Activated CD4-positive, alpha-beta memory T cell treated with anti-CD3 and anti-CD28 coated beads, Interleukin-2, amount 10 ng/mL, durations not matched to agents 7 days and 5 days (primary cell): ENCODE data around the gene NHS. TPM values are rescaled to one million over a fixed set of nuclear protein-coding genes. Genes with fewer than 3 reads are reported as not detected.

Source experiments
- CTCF ChIA-PET: fragments of 350-600 bp; sonication (Branson Sonifier 250); formaldehyde crosslinking; loops from one replicate; lab custom pipeline; 2021; ENCODE audit warnings: antibody characterized with exemption, inconsistent platforms; lab: Charles Lee
- POLR2A ChIA-PET: fragments of 350-600 bp; sonication (Branson Sonifier 250); formaldehyde crosslinking; loops from one replicate; lab custom pipeline; 2021; ENCODE audit warnings: antibody characterized with exemption; lab: Charles Lee
- DNase-seq: peaks from one replicate; pipeline ENCODE4 v3.0.0-alpha.2; 2020
- H3K27ac Mint-ChIP-seq: one replicate; pipeline ENCODE4 v1.8.0; 2021; ENCODE audit warnings: mild to moderate bottlenecking, mixed read lengths
- H3K27me3 Mint-ChIP-seq: one replicate; pipeline ENCODE4 v1.8.0; 2021; ENCODE audit warnings: mixed read lengths
- H3K36me3 Mint-ChIP-seq: one replicate; pipeline ENCODE4 v1.8.0; 2021; ENCODE audit warnings: low read depth, mixed read lengths
- H3K4me1 Mint-ChIP-seq: one replicate; pipeline ENCODE4 v1.8.0; 2021; ENCODE audit warnings: mixed read lengths
- H3K4me3 Mint-ChIP-seq: one replicate; pipeline ENCODE4 v1.8.0; 2021; ENCODE audit warnings: mild to moderate bottlenecking, mixed read lengths
- H3K9me3 Mint-ChIP-seq: one replicate; pipeline ENCODE4 v1.8.0; 2021; ENCODE audit warnings: mixed read lengths
- total RNA-seq, 2 experiments: library from RNA; stranded (reverse); gene quantifications; one replicate each; pipeline ENCODE4 v1.2.3, GENCODE V29; 2021

Gene NHS
- total RNA-seq, 2 experiments from 2014 or later = 0.43 to 0.71 TPM

DNA sequence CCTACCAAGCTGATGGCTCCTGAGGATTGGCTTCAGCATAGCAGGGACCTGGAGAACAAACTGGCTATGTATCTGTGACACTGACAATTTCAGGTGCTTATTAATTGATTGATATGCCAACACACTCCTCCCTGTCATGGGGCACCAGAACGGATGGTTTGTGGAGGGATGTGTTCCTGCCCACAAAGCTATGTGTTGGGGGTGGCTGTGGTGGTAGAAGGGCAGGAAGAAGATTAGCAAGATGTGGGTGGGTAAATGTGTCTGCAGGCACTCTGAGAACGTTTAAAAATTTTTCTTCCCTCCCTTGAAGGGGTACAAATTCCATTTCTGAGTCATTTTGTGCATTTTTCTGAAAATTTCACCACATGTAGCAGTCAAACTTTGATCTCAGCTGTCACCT is 307.3 kb downstream of the NHS start:
- peak; percentile 17 for DNase-seq
- no peaks in the 10 kb centered on the region for H3K9me3 Mint-ChIP-seq
- no peak overlapping the region for H3K4me3 Mint-ChIP-seq
- peak overlapping the region; percentile 31 for H3K27ac Mint-ChIP-seq
- ChIA-PET CTCF (no interaction called here), POLR2A (no interaction called here)
- no peaks in the 10 kb centered on the region for H3K36me3 Mint-ChIP-seq
- H3K27me3 Mint-ChIP-seq = no peaks in the 10 kb centered on the region
- peaks cover 26% of the 10 kb centered on the region for H3K4me1 Mint-ChIP-seq

DNA sequence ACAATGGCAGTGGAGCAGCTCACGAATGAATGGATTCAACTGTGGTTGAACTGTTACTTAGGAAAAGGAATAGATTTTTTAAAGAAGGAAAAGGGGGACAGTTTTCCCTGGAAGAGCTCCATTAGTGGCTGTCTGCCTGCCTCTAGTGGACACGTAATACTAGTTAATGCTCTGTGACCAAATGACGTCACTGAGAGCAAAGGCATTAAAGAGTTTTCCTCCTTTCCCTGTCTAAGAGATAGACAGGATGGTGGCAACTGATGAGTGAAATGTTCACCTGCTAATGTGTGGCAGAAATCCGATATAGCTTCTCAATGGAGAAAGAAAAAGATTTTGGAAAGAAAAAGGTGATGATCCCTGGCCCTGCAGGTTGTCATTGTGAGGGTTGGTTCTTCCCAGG is 310.0 kb downstream of the NHS start:
- Mint-ChIP-seq H3K27me3 (no peaks in the 10 kb centered on the region), H3K27ac (no peak overlapping the region), H3K4me1 (peaks cover 25% of the 10 kb centered on the region), H3K9me3 (no peaks in the 10 kb centered on the region), H3K4me3 (no peak overlapping the region), H3K36me3 (no peaks in the 10 kb centered on the region)
- no peak for DNase-seq
- POLR2A ChIA-PET = no interaction called here
- CTCF ChIA-PET = no interaction called here

GRCh38 chrX:17687648-17688047 is 312.6 kb downstream of the NHS start:
- Mint-ChIP-seq H3K27me3 (no peaks in the 10 kb centered on the region), H3K4me3 (no peak overlapping the region), H3K4me1 (peaks cover 10% of the 10 kb centered on the region), H3K36me3 (no peaks in the 10 kb centered on the region), H3K9me3 (no peaks in the 10 kb centered on the region), H3K27ac (no peak overlapping the region)
- no peak for DNase-seq
- ChIA-PET CTCF (no interaction called here), POLR2A (no interaction called here)

DNA sequence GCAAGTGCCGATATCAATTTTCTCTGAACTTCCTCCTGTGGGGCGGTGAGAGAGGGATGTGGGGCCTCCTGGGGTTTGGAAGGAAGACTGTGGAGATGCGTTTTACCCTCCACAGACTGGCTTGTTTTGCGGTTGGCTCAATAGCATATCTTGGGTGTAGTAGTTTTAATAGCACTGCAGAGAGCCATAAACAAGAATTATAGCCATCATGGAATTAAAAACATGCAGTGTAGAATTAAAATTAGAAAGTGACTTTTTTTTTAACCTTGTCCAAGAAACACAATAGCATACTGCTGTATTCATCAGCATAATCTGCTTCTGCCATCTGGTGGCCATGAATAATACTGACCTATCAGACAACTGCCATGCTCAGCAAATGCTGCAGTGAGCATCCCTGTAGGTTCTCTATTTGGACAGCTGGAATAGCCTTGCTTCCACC is 315.0 kb downstream of the NHS start:
- no peaks in the 10 kb centered on the region for H3K4me1 Mint-ChIP-seq
- no peak overlapping the region for H3K27ac Mint-ChIP-seq
- H3K27me3 Mint-ChIP-seq = no peaks in the 10 kb centered on the region
- ChIA-PET CTCF (no interaction called here), POLR2A (no interaction called here)
- DNase-seq = peak; percentile 25
- no peak overlapping the region for H3K4me3 Mint-ChIP-seq
- H3K36me3 Mint-ChIP-seq = no peaks in the 10 kb centered on the region
- H3K9me3 Mint-ChIP-seq = no peaks in the 10 kb centered on the region

- Mint-ChIP-seq H3K27ac (no peak overlapping the region), H3K36me3 (no peaks in the 10 kb centered on the region)
- POLR2A ChIA-PET = no interaction called here
These were observed 317.8 kb downstream of the NHS start for GRCh38 chrX:17692709-17693346.

GRCh38 chrX:17697191-17697590 is 322.2 kb downstream of the NHS start:
- Mint-ChIP-seq H3K4me1 (no peaks in the 10 kb centered on the region), H3K4me3 (no peak overlapping the region), H3K9me3 (no peaks in the 10 kb centered on the region), H3K27me3 (no peaks in the 10 kb centered on the region), H3K27ac (no peak overlapping the region), H3K36me3 (no peaks in the 10 kb centered on the region)
- CTCF ChIA-PET = no interaction called here
- no peak for DNase-seq
- POLR2A ChIA-PET = no interaction called here

More at GRCh38 chrX:17692709-17693346, 317.8 kb downstream of the NHS start:
- no peak overlapping the region for H3K4me3 Mint-ChIP-seq
- no peak for DNase-seq
- H3K9me3 Mint-ChIP-seq = no peaks in the 10 kb centered on the region
- H3K4me1 Mint-ChIP-seq = no peaks in the 10 kb centered on the region
- CTCF ChIA-PET = no interaction called here
- no peaks in the 10 kb centered on the region for H3K27me3 Mint-ChIP-seq

- H3K9me3 Mint-ChIP-seq = no peaks in the 10 kb centered on the region
- no peak overlapping the region for H3K27ac Mint-ChIP-seq
- POLR2A ChIA-PET = no interaction called here
- no peaks in the 10 kb centered on the region for H3K27me3 Mint-ChIP-seq
- DNase-seq = no peak
- no peak overlapping the region for H3K4me3 Mint-ChIP-seq
- H3K36me3 Mint-ChIP-seq = no peaks in the 10 kb centered on the region
- CTCF ChIA-PET = no interaction called here
- no peaks in the 10 kb centered on the region for H3K4me1 Mint-ChIP-seq
These were observed 326.0 kb downstream of the NHS start for GRCh38 chrX:17700976-17701375.

GRCh38 chrX:17703201-17703600 is 328.2 kb downstream of the NHS start:
- Mint-ChIP-seq H3K4me3 (no peak overlapping the region), H3K9me3 (no peaks in the 10 kb centered on the region), H3K27ac (no peak overlapping the region), H3K27me3 (no peaks in the 10 kb centered on the region), H3K36me3 (no peaks in the 10 kb centered on the region), H3K4me1 (no peaks in the 10 kb centered on the region)
- DNase-seq = no peak
- POLR2A ChIA-PET = no interaction called here
- CTCF ChIA-PET = no interaction called here

DNA sequence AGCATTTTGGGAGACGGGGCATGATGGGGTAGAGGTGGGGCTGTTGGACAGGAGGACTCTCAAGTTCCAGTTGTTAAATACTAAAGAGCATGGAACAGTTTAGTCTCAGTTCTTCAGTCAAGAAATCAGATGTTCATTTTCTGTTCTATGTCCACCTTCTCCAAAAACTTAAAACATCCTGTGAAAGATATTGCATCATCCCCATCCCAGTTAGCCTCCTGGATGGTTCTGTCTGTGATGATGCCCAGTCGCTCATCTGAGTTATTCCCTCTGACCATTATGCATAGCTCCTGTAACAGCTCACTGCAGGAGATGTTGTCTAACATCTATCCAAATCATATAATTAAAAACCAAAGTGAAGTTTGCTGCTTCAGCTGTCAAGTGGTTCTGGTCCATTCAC is 330.2 kb downstream of the NHS start:
- Mint-ChIP-seq H3K4me3 (no peak overlapping the region), H3K27ac (no peak overlapping the region), H3K4me1 (no peaks in the 10 kb centered on the region), H3K27me3 (no peaks in the 10 kb centered on the region), H3K9me3 (no peaks in the 10 kb centered on the region), H3K36me3 (no peaks in the 10 kb centered on the region)
- DNase-seq = no peak
- POLR2A ChIA-PET = no interaction called here
- CTCF ChIA-PET = no interaction called here

DNA sequence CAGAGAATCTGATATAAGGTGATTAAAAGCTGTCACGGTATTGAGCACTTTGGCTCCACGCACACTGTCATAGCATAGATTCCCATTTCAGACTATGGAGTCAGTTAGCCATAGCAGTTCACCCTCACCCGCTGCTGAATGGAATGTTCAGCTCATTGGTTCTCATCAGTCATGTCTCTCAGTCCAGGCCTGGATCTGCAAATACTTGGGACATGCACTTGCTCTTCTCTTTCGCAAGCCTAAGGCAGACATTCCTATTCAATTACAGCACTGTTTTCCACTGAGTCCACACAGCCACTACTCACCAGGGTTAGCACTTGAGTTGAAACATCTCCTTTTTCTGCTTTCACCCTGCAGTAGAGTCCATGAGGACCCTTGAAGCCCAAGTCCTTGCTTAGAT is 331.7 kb downstream of the NHS start:
- H3K4me3 Mint-ChIP-seq = no peak overlapping the region
- H3K9me3 Mint-ChIP-seq = no peaks in the 10 kb centered on the region
- DNase-seq = no peak
- H3K4me1 Mint-ChIP-seq = no peaks in the 10 kb centered on the region
- H3K27ac Mint-ChIP-seq = no peak overlapping the region
- H3K36me3 Mint-ChIP-seq = no peaks in the 10 kb centered on the region
- no peaks in the 10 kb centered on the region for H3K27me3 Mint-ChIP-seq
- POLR2A ChIA-PET = no interaction called here
- CTCF ChIA-PET = no interaction called here

GRCh38 chrX:17707731-17708130 is 332.7 kb downstream of the NHS start:
- no peak overlapping the region for H3K4me3 Mint-ChIP-seq
- CTCF ChIA-PET = no interaction called here
- POLR2A ChIA-PET = no interaction called here
- H3K27ac Mint-ChIP-seq = no peak overlapping the region
- no peaks in the 10 kb centered on the region for H3K27me3 Mint-ChIP-seq
- H3K36me3 Mint-ChIP-seq = no peaks in the 10 kb centered on the region
- H3K9me3 Mint-ChIP-seq = no peaks in the 10 kb centered on the region
- H3K4me1 Mint-ChIP-seq = no peaks in the 10 kb centered on the region
- no peak for DNase-seq

GRCh38 chrX:17710871-17711301 is 335.9 kb downstream of the NHS start:
- Mint-ChIP-seq H3K9me3 (no peaks in the 10 kb centered on the region), H3K36me3 (no peaks in the 10 kb centered on the region), H3K27ac (no peak overlapping the region), H3K4me3 (no peak overlapping the region), H3K4me1 (no peaks in the 10 kb centered on the region), H3K27me3 (peaks cover 2% of the 10 kb centered on the region)
- CTCF ChIA-PET = no interaction called here
- DNase-seq = no peak
- POLR2A ChIA-PET = no interaction called here

GRCh38 chrX:17713288-17713687 is 338.3 kb downstream of the NHS start:
- POLR2A ChIA-PET = no interaction called here
- no peaks in the 10 kb centered on the region for H3K4me1 Mint-ChIP-seq
- no peaks in the 10 kb centered on the region for H3K9me3 Mint-ChIP-seq
- no peak overlapping the region for H3K4me3 Mint-ChIP-seq
- no peak for DNase-seq
- peaks cover 2% of the 10 kb centered on the region for H3K27me3 Mint-ChIP-seq
- CTCF ChIA-PET = no interaction called here
- H3K36me3 Mint-ChIP-seq = no peaks in the 10 kb centered on the region
- no peak overlapping the region for H3K27ac Mint-ChIP-seq

GRCh38 chrX:17718649-17719165 is 343.7 kb downstream of the NHS start:
- Mint-ChIP-seq H3K4me1 (no peaks in the 10 kb centered on the region), H3K9me3 (no peaks in the 10 kb centered on the region)
- POLR2A ChIA-PET = no interaction called here

More at GRCh38 chrX:17718649-17719165, 343.7 kb downstream of the NHS start:
- H3K4me3 Mint-ChIP-seq = no peak overlapping the region
- CTCF ChIA-PET = no interaction called here
- H3K27ac Mint-ChIP-seq = no peak overlapping the region
- DNase-seq = no peak
- no peaks in the 10 kb centered on the region for H3K36me3 Mint-ChIP-seq
- peaks cover 2% of the 10 kb centered on the region for H3K27me3 Mint-ChIP-seq
